ENCODE results near the gene FAM149A.

FAM149A gene

GRCh38 chr4:186069729-186070128 lies 34.8 kb upstream of the FAM149A start:
- no peak for DNase-seq (ENCODE audit: low read depth)
- TF ChIP-seq CTCF (conservative IDR thresholded peaks at IDR 0.05; ENCODE audit: control insufficient read depth, insufficient read depth, low read depth, low read length), result no peak
- H3K4me3 ChIP-seq (ENCODE audit: control insufficient read depth, low read depth, low read length), result peak overlapping the region; percentile 0

GRCh38 chr4:186072516-186072915 lies 32.0 kb upstream of the FAM149A start:
- no peak for DNase-seq (ENCODE audit: low read depth)
- H3K4me3 ChIP-seq (ENCODE audit: control insufficient read depth, low read depth, low read length), result no peak overlapping the region
- TF ChIP-seq CTCF (conservative IDR thresholded peaks at IDR 0.05; ENCODE audit: control insufficient read depth, insufficient read depth, low read depth, low read length), result no peak

- no peak overlapping the region for H3K4me3 ChIP-seq (ENCODE audit: control insufficient read depth, low read depth, low read length)
- DNase-seq (ENCODE audit: low read depth), result no peak
- no peak for TF ChIP-seq CTCF (conservative IDR thresholded peaks at IDR 0.05; ENCODE audit: control insufficient read depth, insufficient read depth, low read depth, low read length)
These were observed 30.3 kb upstream of the FAM149A start for GRCh38 chr4:186074189-186074588.

GRCh38 chr4:186078981-186079638 lies 25.4 kb upstream of the FAM149A start:
- no peak overlapping the region for H3K4me3 ChIP-seq (ENCODE audit: control insufficient read depth, low read depth, low read length)
- no peak for DNase-seq (ENCODE audit: low read depth)
- TF ChIP-seq CTCF (conservative IDR thresholded peaks at IDR 0.05; ENCODE audit: control insufficient read depth, insufficient read depth, low read depth, low read length), result no peak

- H3K4me3 ChIP-seq (ENCODE audit: control insufficient read depth, low read depth, low read length), result no peak overlapping the region
- DNase-seq (ENCODE audit: low read depth), result no peak
- no peak for TF ChIP-seq CTCF (conservative IDR thresholded peaks at IDR 0.05; ENCODE audit: control insufficient read depth, insufficient read depth, low read depth, low read length)
These were observed 24.8 kb upstream of the FAM149A start for GRCh38 chr4:186079694-186080093.

- DNase-seq (ENCODE audit: low read depth), result no peak
- no peak for TF ChIP-seq CTCF (conservative IDR thresholded peaks at IDR 0.05; ENCODE audit: control insufficient read depth, insufficient read depth, low read depth, low read length)
- H3K4me3 ChIP-seq (ENCODE audit: control insufficient read depth, low read depth, low read length), result no peak overlapping the region
These were observed 23.2 kb upstream of the FAM149A start for GRCh38 chr4:186081202-186081807.
